ENCODE data around the gene SCGB2B2. TPM values are rescaled to one million over a fixed set of nuclear protein-coding genes. Genes with fewer than 3 reads are reported as not detected.

Gene SCGB2B2
- polyA plus RNA-seq, 3 donors: 0.05 TPM; not detected in 2

GRCh38 chr19:34688592-34688991 lies 11.6 kb upstream of the SCGB2B2 start:
- no peak overlapping the region for H3K4me2 ChIP-seq (replicated peaks; ENCODE audit: extremely low read depth, low read length, poor library complexity, severe bottlenecking)
- no CpG with 5 or more reads among the region's 1 CpG for WGBS (ENCODE audit: insufficient coverage)
- no peak overlapping the region for H3K27ac ChIP-seq (ENCODE audit: low read depth in 1 of 2, low read length in 2 of 2)
- no peak overlapping the region for H3K9ac ChIP-seq (ENCODE audit: insufficient read depth, low read length, poor library complexity, severe bottlenecking)
- no peak overlapping the region for H3K4me3 ChIP-seq (replicated peaks in 1 of 3; ENCODE audit: low read depth in 2 of 3, low read length in 3 of 3)
- Mint-ChIP-seq H3K4me3 (no peak overlapping the region), H3K27ac (no peak overlapping the region), H3K36me3 (peaks cover 8 to 10% of the 10 kb centered on the region in 2 donors), H3K9me3 (peaks cover 28 to 76% (median 64%) of the 10 kb centered on the region in 7 donors), H3K4me1 (no peaks in the 10 kb centered on the region), H3K27me3 (ENCODE audit: low read depth in 3 of 3) (peaks cover 1 to 7% (median 3%) of the 10 kb centered on the region in 3 donors)
- no peak overlapping the region for H2AFZ ChIP-seq (ENCODE audit: insufficient read depth, low read depth, low read length, poor library complexity, severe bottlenecking)
- H3K9me3 ChIP-seq (replicated peaks in 1 of 2; ENCODE audit: control insufficient read depth in 1 of 2, insufficient read depth in 1 of 2, low read length in 2 of 2): peaks cover 21 to 54% of the 10 kb centered on the region in 2 donors
- no peak for DNase-seq
- H4K20me1 ChIP-seq (ENCODE audit: insufficient read depth, low read length): no peaks in the 10 kb centered on the region
- intact Hi-C loops (cut with micrococcal nuclease): no loop called here
- TF ChIP-seq, protein P1, sequence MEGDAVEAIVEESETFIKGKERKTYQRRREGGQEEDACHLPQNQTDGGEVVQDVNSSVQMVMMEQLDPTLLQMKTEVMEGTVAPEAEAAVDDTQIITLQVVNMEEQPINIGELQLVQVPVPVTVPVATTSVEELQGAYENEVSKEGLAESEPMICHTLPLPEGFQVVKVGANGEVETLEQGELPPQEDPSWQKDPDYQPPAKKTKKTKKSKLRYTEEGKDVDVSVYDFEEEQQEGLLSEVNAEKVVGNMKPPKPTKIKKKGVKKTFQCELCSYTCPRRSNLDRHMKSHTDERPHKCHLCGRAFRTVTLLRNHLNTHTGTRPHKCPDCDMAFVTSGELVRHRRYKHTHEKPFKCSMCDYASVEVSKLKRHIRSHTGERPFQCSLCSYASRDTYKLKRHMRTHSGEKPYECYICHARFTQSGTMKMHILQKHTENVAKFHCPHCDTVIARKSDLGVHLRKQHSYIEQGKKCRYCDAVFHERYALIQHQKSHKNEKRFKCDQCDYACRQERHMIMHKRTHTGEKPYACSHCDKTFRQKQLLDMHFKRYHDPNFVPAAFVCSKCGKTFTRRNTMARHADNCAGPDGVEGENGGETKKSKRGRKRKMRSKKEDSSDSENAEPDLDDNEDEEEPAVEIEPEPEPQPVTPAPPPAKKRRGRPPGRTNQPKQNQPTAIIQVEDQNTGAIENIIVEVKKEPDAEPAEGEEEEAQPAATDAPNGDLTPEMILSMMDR (IDR thresholded peaks at IDR 0.05): no peak
- no peaks in the 10 kb centered on the region for H3K27me3 ChIP-seq (ENCODE audit: control insufficient read depth in 2 of 2, insufficient read depth in 2 of 2, low read length in 2 of 2)
- no peaks in the 10 kb centered on the region for H3K79me2 ChIP-seq (ENCODE audit: insufficient read depth, low read length)
- peaks cover 3 to 11% of the 10 kb centered on the region in 2 donors for H3K36me3 ChIP-seq (replicated peaks in 1 of 2; ENCODE audit: control insufficient read depth in 1 of 2, insufficient read depth in 2 of 2, low read length in 2 of 2)
- H3K4me1 ChIP-seq (ENCODE audit: control insufficient read depth in 1 of 2, insufficient read depth in 2 of 2, low read length in 2 of 2): no peaks in the 10 kb centered on the region

- H3K4me2 ChIP-seq (replicated peaks; ENCODE audit: extremely low read depth, low read length, poor library complexity, severe bottlenecking): no peak overlapping the region
- H3K9ac ChIP-seq (ENCODE audit: insufficient read depth, low read length, poor library complexity, severe bottlenecking): no peak overlapping the region
- WGBS (ENCODE audit: insufficient coverage): 57% methylated on average over 1 of the region's 2 CpGs
- intact Hi-C loops (cut with micrococcal nuclease): no loop called here
- no peak overlapping the region for H3K4me3 ChIP-seq (replicated peaks in 1 of 3; ENCODE audit: low read depth in 2 of 3, low read length in 3 of 3)
- Mint-ChIP-seq H3K27ac (no peak overlapping the region), H3K36me3 (peaks cover 19 to 21% of the 10 kb centered on the region in 2 donors), H3K4me3 (no peak overlapping the region), H3K27me3 (ENCODE audit: low read depth in 3 of 3) (peaks cover 1 to 6% (median 3%) of the 10 kb centered on the region in 3 donors), H3K4me1 (no peaks in the 10 kb centered on the region), H3K9me3 (peaks cover 32 to 84% (median 71%) of the 10 kb centered on the region in 7 donors)
- peaks cover 16 to 24% of the 10 kb centered on the region in 2 donors for H3K36me3 ChIP-seq (replicated peaks in 1 of 2; ENCODE audit: control insufficient read depth in 1 of 2, insufficient read depth in 2 of 2, low read length in 2 of 2)
- no peaks in the 10 kb centered on the region for H3K27me3 ChIP-seq (ENCODE audit: control insufficient read depth in 2 of 2, insufficient read depth in 2 of 2, low read length in 2 of 2)
- no peaks in the 10 kb centered on the region for H3K79me2 ChIP-seq (ENCODE audit: insufficient read depth, low read length)
- H3K27ac ChIP-seq (ENCODE audit: low read depth in 1 of 2, low read length in 2 of 2): no peak overlapping the region
- peaks cover 25 to 66% of the 10 kb centered on the region in 2 donors for H3K9me3 ChIP-seq (replicated peaks in 1 of 2; ENCODE audit: control insufficient read depth in 1 of 2, insufficient read depth in 1 of 2, low read length in 2 of 2)
- H3K4me1 ChIP-seq (ENCODE audit: control insufficient read depth in 1 of 2, insufficient read depth in 2 of 2, low read length in 2 of 2): no peaks in the 10 kb centered on the region
- no peak overlapping the region for H2AFZ ChIP-seq (ENCODE audit: insufficient read depth, low read depth, low read length, poor library complexity, severe bottlenecking)
- TF ChIP-seq, protein P1 (IDR thresholded peaks at IDR 0.05): no peak
- DNase-seq: no peak
- H4K20me1 ChIP-seq (ENCODE audit: insufficient read depth, low read length): no peaks in the 10 kb centered on the region
Measured at GRCh38 chr19:34687348-34687747, 10.4 kb upstream of the SCGB2B2 start.
